Stimulated activated CD8-positive, alpha-beta memory T cell treated with anti-CD3 and anti-CD28 coated beads, Interleukin-4, amount 100 ng/mL, for 1 hour (primary cell): Measurements from ENCODE around the gene OR1Q1.
"Not testable (repeated sequence)": the region's sequence is repeated elsewhere in the genome, so short reads cannot be mapped to it uniquely, and the experiment has no call there.

Source experiments
- DNase-seq, 2 donors: peaks; one replicate each; pipeline ENCODE4 v3.0.0-alpha.2; 2020; ENCODE audit warnings: low read depth in 2 of 2, low spot score in 1 of 2

OR1Q1 gene, protein sequence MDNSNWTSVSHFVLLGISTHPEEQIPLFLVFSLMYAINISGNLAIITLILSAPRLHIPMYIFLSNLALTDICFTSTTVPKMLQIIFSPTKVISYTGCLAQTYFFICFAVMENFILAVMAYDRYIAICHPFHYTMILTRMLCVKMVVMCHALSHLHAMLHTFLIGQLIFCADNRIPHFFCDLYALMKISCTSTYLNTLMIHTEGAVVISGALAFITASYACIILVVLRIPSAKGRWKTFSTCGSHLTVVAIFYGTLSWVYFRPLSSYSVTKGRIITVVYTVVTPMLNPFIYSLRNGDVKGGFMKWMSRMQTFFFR

DNA sequence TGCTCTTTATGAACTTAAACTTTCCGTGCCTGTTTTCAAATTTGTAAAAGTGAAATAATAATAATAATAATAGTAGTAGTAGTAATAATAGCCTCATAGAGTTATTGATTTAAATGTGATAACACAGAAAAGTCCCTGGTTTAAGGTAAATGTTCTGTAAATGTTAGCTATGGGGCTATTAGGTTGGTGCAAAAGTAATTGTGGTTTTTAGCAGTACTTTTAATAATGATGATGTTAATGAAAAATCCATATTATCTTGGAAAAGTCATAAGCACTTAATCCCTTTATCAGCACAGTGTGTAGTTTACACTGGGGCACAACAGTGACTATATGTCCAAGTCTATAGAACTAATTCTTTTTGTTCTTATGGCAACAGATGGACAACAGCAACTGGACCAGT, at the start of gene OR1Q1:
OR1Q1 (plus strand) TSS at position 377 of the 400 bp plus-strand sequence; CDS start at position 377, 0 bp downstream.
- no peak for DNase-seq

DNA sequence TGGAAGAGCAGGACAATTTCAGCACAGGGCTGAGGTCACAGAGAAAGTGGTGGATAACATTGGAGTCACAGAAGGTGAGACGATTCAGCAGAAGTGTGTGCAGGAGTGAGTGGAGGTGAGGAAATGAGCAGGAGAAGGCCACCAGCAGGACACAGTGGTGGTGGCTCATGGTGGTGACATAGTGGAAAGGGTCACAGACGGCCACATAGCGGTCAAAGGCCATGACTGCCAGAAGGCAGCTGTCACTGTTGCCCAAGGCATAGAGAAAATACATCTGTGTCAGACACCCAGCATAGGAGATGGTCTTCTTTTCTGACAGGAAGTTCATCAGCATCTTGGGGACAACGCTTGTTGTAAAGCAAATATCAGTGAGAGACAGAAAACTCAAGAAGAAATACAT, 46.6 kb upstream of the OR1Q1 start:
- no peak for DNase-seq

DNA sequence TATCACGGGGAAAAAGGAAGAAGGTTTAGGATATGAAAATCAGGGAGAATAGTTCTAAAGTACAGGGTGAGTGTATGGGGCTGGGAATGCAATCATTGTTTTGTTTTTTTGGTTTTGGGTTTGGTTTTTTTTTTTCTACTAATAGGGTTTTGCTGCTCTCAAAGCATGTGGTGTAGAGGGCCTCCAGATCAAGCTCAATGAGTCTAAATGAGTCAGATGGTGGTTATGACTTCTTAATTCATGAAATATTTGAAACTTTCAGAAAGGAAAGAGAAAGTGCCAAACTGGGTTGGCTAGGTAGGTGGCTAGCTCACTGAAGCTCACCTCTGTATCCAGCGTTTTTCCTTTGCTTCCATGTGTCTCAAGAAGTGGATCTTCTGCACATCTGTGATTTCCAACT, 42.1 kb upstream of the OR1Q1 start:
- DNase-seq: no peak

DNA sequence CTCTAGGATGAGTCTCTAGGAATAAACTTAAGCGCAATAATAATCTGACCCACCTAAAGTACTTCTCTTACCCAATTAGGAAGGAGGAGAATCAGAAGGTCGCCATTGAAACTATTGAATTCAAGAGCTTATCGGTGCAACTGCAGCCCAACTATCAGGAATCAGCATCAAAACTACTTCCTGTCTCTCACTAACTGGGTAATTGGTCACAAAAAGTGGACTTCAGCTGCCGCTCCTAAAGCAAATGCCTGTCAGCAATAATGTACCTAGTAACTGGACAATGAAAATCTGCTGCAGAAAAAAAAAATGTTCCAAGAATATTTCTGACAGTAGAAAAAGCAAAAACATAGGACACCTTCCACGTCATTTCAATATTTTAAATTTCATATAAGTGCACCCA, 34.7 kb upstream of the OR1Q1 start:
- no peak for DNase-seq

DNA sequence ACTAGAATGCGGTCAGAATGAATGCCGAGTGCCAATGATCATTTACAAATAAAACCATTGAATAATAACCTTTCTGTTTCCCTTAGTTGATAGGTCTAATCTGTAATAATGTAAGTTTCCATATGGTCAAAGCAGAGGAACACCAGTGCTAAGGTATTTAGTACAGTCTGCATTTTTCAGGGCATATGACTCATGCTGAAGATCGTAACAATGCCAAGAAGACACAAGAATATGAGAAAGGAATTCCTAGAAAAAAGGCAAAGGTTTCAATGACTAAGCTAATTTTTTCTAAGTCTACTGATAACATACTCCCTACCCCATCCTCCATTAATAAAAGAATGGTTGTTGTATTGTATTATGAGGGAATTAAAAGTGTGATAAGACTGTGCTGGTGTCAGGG, 34.2 kb upstream of the OR1Q1 start:
- no peak for DNase-seq

DNA sequence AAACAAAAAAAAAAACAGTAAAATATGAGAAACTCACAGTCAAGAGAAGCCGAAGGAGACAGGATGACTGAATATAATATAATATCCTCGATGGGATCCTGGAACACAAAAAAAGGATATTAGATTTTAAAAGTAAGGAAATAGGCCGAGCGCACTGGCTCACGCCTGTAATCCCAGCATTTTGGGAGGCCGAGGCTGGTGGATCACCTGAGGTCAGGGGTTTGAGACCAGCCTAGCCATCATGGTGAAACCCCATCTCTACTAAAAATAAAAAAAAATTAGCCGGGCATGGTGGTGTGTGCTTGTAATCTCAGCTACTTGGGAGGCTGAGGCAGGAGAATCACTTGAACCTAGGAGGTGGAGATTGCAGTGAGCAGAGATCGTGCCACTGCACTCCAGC, 31.3 kb upstream of the OR1Q1 start, which contains the start of gene OR1L8:
OR1L8 (minus strand) TSS at position 101 of the 400 bp plus-strand sequence. CDS start 14,907 bp downstream, outside the sequence.
- not testable (repeated sequence) for DNase-seq

DNA sequence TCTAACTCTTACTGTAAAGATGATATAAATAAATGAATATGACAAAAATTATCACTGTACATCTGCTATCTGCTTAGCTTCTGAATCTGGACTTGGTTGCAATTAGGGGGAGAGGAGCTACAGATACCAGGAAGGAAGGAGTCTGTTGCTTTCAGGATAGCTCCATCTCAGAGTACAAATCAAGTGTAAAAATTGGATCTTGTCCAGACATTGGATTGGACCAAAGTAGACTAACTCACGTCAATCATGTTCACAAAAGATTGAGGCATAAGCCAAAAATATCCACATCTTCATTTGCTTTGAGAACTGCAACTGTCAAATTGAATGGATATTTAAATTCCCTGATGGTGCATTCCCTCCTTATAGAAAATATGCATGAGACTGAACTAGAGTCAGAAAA, 8.8 kb upstream of the OR1Q1 start:
- DNase-seq: no peak

DNA sequence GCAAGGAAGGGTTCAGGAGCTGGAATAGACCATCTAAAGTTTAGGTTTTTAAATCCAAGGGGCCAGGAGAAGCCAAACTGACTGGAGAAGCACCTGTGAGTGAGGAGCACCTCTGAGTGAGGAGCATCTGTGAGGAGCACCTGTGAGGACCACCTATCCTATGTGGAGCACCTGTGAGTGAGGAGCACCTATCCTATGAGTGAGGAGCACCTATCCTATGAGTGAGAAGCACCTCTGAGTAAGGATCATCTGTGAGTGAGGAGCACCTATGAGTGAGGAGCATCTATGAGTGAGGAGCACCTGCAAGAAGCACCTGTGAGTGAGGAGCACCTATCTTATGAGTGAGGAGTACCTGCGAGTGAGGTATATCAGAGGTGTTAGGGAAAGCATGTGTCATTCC, 8.0 kb upstream of the OR1Q1 start:
- no peak for DNase-seq

DNA sequence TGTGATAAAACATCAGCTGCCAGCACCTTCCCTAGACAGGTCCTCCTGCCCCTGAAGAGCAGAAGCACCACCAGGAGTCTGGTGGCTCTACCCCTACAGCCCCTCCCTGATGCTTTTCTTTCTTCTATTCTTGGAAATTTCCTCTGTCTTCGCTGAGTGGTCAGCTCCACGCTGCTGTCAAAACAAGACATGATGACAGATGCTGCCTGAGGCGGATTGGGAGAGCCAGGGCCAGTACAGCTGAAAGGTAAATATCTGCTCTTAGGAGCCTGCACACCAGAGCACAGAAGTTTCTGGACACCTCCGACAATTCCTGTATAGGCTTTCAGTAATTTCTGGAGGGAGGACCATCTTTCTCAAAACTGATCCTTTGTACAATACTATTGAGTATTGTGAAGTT, 4.7 kb upstream of the OR1Q1 start:
- no peak for DNase-seq

DNA sequence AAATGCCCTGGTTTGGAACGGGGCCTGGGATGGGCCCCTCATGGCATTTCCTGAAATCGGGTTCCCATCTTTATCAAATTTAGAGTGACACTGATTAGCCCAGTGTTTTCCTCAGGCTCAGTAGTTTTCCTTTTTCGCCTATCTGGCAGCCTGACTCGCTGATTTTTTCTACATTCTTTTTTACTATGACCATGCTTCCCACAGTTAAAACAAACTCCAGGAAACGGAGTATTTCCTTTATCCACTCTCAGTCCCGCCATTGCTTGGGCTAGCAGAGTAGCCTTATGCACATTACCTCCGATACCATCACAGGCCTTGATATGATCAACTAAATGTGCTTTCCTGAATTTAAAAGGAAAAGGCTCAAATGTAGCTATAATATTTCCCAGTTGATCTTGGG, 5.5 kb downstream of the OR1Q1 start:
- no peak for DNase-seq

DNA sequence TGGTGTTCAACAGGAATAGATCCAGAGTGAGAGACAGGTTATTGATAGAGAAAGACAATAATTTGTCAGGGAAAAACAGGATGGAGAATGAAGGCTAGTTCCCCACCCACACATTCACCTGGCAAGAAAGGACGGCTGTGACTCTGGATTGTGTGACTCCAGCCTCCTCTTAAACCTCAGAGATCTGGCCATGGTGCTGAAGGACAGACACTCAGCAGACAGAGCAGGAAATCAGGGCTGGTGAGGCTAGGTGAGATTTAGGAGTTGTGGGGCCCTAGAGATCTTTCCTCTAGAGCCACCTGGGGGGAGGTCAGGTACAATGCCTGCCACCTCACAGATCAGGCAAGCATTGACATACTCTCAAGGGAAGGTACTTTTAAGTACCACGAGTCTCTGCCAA, 27.7 kb downstream of the OR1Q1 start:
- no peak for DNase-seq

DNA sequence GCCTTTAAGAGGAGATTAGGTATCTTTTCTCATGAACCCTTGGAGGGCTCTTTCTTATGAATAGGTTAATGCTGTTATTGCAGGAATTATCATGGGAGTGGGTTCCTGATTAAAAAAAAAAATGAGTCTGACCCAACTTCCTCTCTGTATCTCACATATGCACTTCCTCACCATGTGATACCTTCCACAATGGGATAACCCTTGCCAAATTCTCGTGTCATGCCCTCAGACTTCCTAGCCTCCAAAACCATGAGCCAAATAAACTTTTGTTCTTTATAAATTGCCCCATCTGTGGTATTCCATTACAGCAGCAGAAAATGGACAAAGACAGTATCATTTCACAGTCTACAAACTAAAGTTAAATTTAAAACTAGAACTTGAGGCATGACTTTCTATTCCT, 41.8 kb downstream of the OR1Q1 start:
- no peak for DNase-seq

DNA sequence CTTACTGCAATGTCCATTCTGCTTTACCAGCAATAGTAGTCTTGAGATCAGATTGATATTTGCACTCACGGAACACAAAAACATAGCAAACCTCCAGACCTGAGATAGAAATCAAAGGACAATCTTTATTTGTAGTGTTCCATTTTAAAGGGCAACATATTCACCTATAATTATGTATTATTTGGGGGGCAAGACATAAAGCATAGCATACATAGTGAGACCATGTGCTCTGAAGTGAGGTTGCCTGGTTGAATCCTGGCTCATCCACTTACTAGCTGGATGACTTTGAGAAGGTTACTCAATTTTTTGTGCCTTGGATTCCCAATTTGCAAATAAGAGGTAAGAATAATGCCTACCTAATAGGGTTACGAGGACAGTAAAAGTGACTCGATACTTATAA, 43.0 kb downstream of the OR1Q1 start, which contains the start of gene OR1B1:
OR1B1 (minus strand) TSS at position 101 of the 400 bp plus-strand sequence.
- no peak for DNase-seq

DNA sequence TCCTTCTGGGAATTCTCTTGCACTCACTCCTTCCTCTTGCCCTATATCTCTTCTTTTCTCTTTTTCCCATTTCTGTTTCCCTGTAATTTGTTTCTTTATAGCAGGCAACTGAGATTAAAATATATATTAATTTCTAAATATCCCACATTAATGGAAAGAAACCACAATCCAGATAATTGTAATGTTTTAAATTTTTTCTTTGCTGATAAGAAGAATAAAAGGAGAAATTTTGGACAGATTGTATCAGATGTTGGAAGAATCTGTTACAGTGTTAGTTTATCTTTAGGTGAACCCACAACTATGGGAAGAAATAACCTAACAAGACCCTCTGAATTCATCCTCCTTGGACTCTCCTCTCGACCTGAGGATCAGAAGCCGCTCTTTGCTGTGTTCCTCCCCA, 46.9 kb downstream of the OR1Q1 start, which contains the start of gene OR1L1:
OR1L1 (plus strand) TSS at position 301 of the 400 bp plus-strand sequence; CDS start at position 301, 0 bp downstream.
- DNase-seq: no peak
